Measurements from ENCODE around the gene CD69.

- TF ChIP-seq CTCF (IDR thresholded peaks at IDR 0.05) (no peak), POLR2A (IDR thresholded peaks at IDR 0.05) (no peak), EP300 (IDR thresholded peaks at IDR 0.05) (no peak), POLR2AphosphoS5 (IDR thresholded peaks at IDR 0.05) (no peak)
Observed at GRCh38 chr12:9717070-9717925, 43.4 kb downstream of the CD69 start.

All from sigmoid colon (tissue), 4 donors.